ENCODE measurements around the gene TATDN3. TPM values are rescaled to one million over a fixed set of nuclear protein-coding genes. Genes with fewer than 3 reads are reported as not detected.
A peak's percentile ranks its signal among the peaks of the same experiment; 100 is the strongest.

TATDN3 gene
- total and polyA plus RNA-seq, 2 of the 8 experiments (the other 6 are each of a cell fraction or from before 2014, with no cell fraction given), result 6.9 to 19.4 TPM

DNA sequence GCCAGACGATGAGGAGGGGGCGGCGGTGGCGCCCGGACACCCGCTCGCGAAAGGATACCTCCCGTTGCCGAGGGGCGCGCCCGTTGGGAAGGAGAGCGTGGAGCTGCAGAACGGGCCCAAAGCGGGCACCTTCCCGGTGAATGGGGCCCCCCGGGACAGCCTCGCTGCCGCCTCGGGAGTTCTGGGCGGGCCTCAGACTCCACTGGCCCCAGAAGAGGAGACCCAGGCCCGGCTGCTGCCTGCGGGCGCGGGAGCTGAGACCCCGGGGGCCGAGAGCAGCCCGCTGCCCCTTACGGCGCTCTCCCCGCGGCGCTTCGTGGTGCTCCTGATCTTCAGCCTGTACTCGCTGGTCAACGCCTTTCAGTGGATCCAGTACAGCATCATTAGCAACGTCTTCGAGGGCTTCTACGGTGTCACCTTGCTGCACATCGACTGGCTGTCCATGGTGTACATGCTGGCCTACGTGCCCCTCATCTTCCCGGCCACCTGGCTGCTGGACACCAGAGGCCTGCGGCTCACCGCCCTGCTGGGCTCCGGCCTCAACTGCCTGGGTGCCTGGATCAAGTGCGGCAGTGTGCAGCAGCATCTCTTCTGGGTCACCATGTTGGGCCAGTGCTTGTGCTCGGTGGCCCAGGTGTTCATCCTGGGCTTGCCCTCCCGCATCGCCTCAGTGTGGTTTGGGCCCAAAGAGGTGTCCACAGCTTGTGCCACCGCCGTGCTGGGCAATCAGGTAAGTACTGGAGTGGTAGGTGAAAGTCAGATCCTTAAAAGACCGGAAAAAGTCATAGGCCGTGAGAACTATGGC lies 67.0 kb downstream of the TATDN3 start:
- H3K14ac ChIP-seq (ENCODE audit: insufficient read length), result peak overlapping the region; percentile 19
- H4K20me1 ChIP-seq (replicated peaks in 1 of 2; ENCODE audit: control insufficient read depth in 1 of 2, insufficient read depth in 2 of 2, low read length in 2 of 2), result peaks cover 6 to 19% of the 10 kb centered on the region in 2 experiments
- H3K23me2 ChIP-seq (ENCODE audit: low read depth, low read length), result peaks cover 7% of the 10 kb centered on the region

More for the DNA sequence above, 67.0 kb downstream of the TATDN3 start:
- Histone ChIP-seq H3K23ac (ENCODE audit: insufficient read length) (peak overlapping the region; percentile 19), H4K5ac (ENCODE audit: insufficient read length, low read depth, low read length) (peak overlapping the region; percentile 78), H3K4me3 (ENCODE audit: extremely low read depth in 1 of 4, insufficient read depth in 2 of 4, low read depth in 3 of 4, low read length in 4 of 4) (peak overlapping the region; percentile 74 to 96 (median 86)), H3K27me3 (replicated peaks in 1 of 4; ENCODE audit: control insufficient read depth in 3 of 4, extremely low read depth in 1 of 4, insufficient read depth in 3 of 4, low read length in 3 of 4) (no peaks in the 10 kb centered on the region), H2BK12ac (ENCODE audit: low read depth, low read length) (peak overlapping the region; percentile 1; the same call in 1 of the 2 replicates), H4K91ac (replicated peaks; ENCODE audit: insufficient read length, low read length) (peak overlapping the region; percentile 78), H3K18ac (ENCODE audit: extremely low read depth, low read length) (peak overlapping the region; percentile 35), H2BK5ac (ENCODE audit: low read depth, low read length) (peak overlapping the region; percentile 89), H3K9me3 (ENCODE audit: insufficient read depth in 2 of 2, low read depth in 1 of 2, low read length in 1 of 2) (no peaks in the 10 kb centered on the region), H3K79me1 (ENCODE audit: low read depth, low read length) (peaks cover 9% of the 10 kb centered on the region; the same call in 1 of the 2 replicates), H4K8ac (ENCODE audit: extremely low read depth, insufficient read depth, low read length) (peak overlapping the region; percentile 39), H3K9ac (replicated peaks in 1 of 4; ENCODE audit: extremely low read depth in 1 of 4, low read depth in 3 of 4, low read length in 3 of 4) (peak overlapping the region; percentile 60 to 82 (median 80)), H2AK5ac (ENCODE audit: low read depth, low read length) (no peak overlapping the region), H2BK120ac (replicated peaks; ENCODE audit: low read depth, low read length) (peak overlapping the region; percentile 80), H2BK20ac (ENCODE audit: low read length) (no peak overlapping the region), H3K4me2 (ENCODE audit: insufficient read depth in 1 of 2, low read depth in 2 of 2, low read length in 2 of 2) (peak overlapping the region; percentile 71 to 85), H2BK15ac (ENCODE audit: low read length) (no peak overlapping the region), H3K4ac (replicated peaks; ENCODE audit: insufficient read length, low read depth, low read length) (peak overlapping the region; percentile 63), H3K27ac (ENCODE audit: low read depth, low read length) (peak overlapping the region; percentile 61), H3K56ac (replicated peaks; ENCODE audit: insufficient read length, low read depth, low read length) (peak overlapping the region; percentile 73), H3K36me3 (ENCODE audit: control insufficient read depth in 2 of 4, insufficient read depth in 4 of 4, low read length in 3 of 4) (peaks cover 0 to 35% (median 8%) of the 10 kb centered on the region in 4 experiments; a peak in 5 of 8 replicates), H3K79me2 (ENCODE audit: control insufficient read depth in 1 of 2, insufficient read depth in 2 of 2, low read length in 2 of 2) (peaks cover 38 to 67% of the 10 kb centered on the region in 2 experiments), H3K4me1 (replicated peaks in 1 of 4; ENCODE audit: control insufficient read depth in 3 of 4, insufficient read depth in 4 of 4, low read length in 3 of 4) (peaks cover 2 to 9% (median 6%) of the 10 kb centered on the region in 4 experiments), H2AFZ (ENCODE audit: low read length) (no peak overlapping the region)
- peak in 1 of 2 experiments; percentile 6; a peak in 1 of 3 replicates for TF ChIP-seq POLR2A (IDR thresholded peaks at IDR 0.05; ENCODE audit: control extremely low read depth in 1 of 2, low read depth in 2 of 2, low read length in 2 of 2)
- no peak for TF ChIP-seq FOSL1 (IDR thresholded peaks at IDR 0.05; ENCODE audit: insufficient read depth, low read depth, low read length)
- no peak for TF ChIP-seq SRF (IDR thresholded peaks at IDR 0.05; ENCODE audit: low read depth, low read length)
- TF ChIP-seq KDM4A (IDR thresholded peaks at IDR 0.05; ENCODE audit: low read depth, low read length, severe bottlenecking), result peak; percentile 59
- peak; percentile 58 for TF ChIP-seq SAP30 (IDR thresholded peaks at IDR 0.05; ENCODE audit: insufficient read depth, insufficient replicate concordance, low read length)
- peak; percentile 54; the same call in 1 of the 2 replicates for TF ChIP-seq POLR2AphosphoS5 (IDR thresholded peaks at IDR 0.05; ENCODE audit: low read depth, low read length)
- 0 out of 2 replicates have a peak, but pooled peaks have one; percentile 8 for TF ChIP-seq RBBP5 (IDR thresholded peaks at IDR 0.05; ENCODE audit: borderline replicate concordance, low read depth, low read length)
- CTCF ChIA-PET (ENCODE audit: partially characterized antibody), result interaction anchor here (1.0 to 1.6 kb wide), 5 partner anchors 43 to 193 kb away, joined by 3 to 6 read pairs (median 3); no protein-coding TSS in a partner anchor
- POLR2A ChIA-PET (ENCODE audit: partially characterized antibody), result interaction anchor here (0.7 to 8.1 kb wide), 33 partner anchors 9 to 250 kb away, joined by 3 to 67 read pairs (median 5); partner anchors contain the start of genes ATF3, NSL1, SPATA45 and TATDN3
- 2% methylated on average over 37 of the region's 54 CpGs; no CpG with 5 or more reads in 1 of the 2 experiments for WGBS, 2 experiments (ENCODE audit: extremely low coverage in 1 of 2, insufficient coverage in 1 of 2, insufficient read length in 1 of 2, insufficient replicate concordance in 2 of 2, low coverage in 1 of 2, low lambda C conversion rate in 2 of 2, missing lambda C conversion rate in 1 of 2)
- no peak for DNase-seq (ENCODE audit: low read depth in 1 of 2, low spot score in 2 of 2)
- FAIRE-seq, result no peak
